Measurements from ENCODE around the gene PI4KB. TPM values are rescaled to one million over a fixed set of nuclear protein-coding genes. Genes with fewer than 3 reads are reported as not detected.

Gene PI4KB
- total RNA-seq, 1 experiment from 2014 or later, result 45.1 TPM

GRCh38 chr1:151313501-151313900 lies 13.7 kb downstream of the PI4KB start (continued):
- TF ChIP-seq ZBTB33 (IDR thresholded peaks at IDR 0.05; ENCODE audit: extremely low read depth, insufficient replicate concordance, low read length) (no peak), REST (IDR thresholded peaks at IDR 0.05; ENCODE audit: low read depth) (no peak), EZH2phosphoT487 (IDR thresholded peaks at IDR 0.05; ENCODE audit: borderline replicate concordance) (no peak), CBX3 (IDR thresholded peaks at IDR 0.05; ENCODE audit: low read depth) (no peak)

- H3K36me3 ChIP-seq (ENCODE audit: control insufficient read depth in 1 of 2, insufficient read depth in 2 of 2, low read length in 2 of 2), result peaks cover 0 to 8% of the 10 kb centered on the region in 2 experiments; a peak in 2 of 4 replicates
- TF ChIP-seq EGR1 (IDR thresholded peaks at IDR 0.05; ENCODE audit: low read depth), result no peak
- no peak for TF ChIP-seq REST (IDR thresholded peaks at IDR 0.05; ENCODE audit: low read depth)
- TF ChIP-seq ZNF274 (IDR thresholded peaks at IDR 0.05; ENCODE audit: low read depth, low read length), result no peak
- TF ChIP-seq CTCF (IDR thresholded peaks at IDR 0.05 in 2 of 3, conservative IDR thresholded peaks at IDR 0.05 in 1 of 3; ENCODE audit: borderline replicate concordance in 1 of 3, insufficient read depth in 1 of 3, low read depth in 2 of 3, low read length in 2 of 3), result no peak
- TF ChIP-seq ATF3 (IDR thresholded peaks at IDR 0.05), result no peak
- no peak for TF ChIP-seq EZH2 (IDR thresholded peaks at IDR 0.05)
These were observed 14.4 kb downstream of the PI4KB start for GRCh38 chr1:151312826-151313225.

More at GRCh38 chr1:151312826-151313225, 14.4 kb downstream of the PI4KB start:
- ChIA-PET POLR2A (interaction anchor here (1.2 to 3.0 kb wide), 4 partner anchors 8 to 28 kb away, joined by 4 to 18 read pairs (median 8); partner anchors contain the start of gene PI4KB), RAD21 (ENCODE audit: low non-redundant PET in 1 of 2, low total read pairs in 2 of 2, uncharacterized antibody in 2 of 2, unreplicated experiment in 2 of 2) (no interaction called here), CTCF (interaction anchor here (1.0 to 4.8 kb wide), 3 partner anchors 14 to 524 kb away, joined by 3 to 33 read pairs (median 7); partner anchors contain the start of gene PI4KB)
- no peaks in the 10 kb centered on the region for H4K20me1 ChIP-seq (ENCODE audit: insufficient read depth)
- no peak for DNase-seq (ENCODE audit: low read depth, low spot score)
- no peak for ATAC-seq
- no peak overlapping the region for H3K4me2 ChIP-seq (ENCODE audit: low read length)
- no peak overlapping the region for H2AFZ ChIP-seq (ENCODE audit: low read depth, low read length, poor library complexity, severe bottlenecking)
- no peak overlapping the region for H3K4me3 ChIP-seq (replicated peaks in 1 of 2; ENCODE audit: low read depth in 1 of 2, low read length in 2 of 2)
- no peaks in the 10 kb centered on the region for H3K9me3 ChIP-seq (ENCODE audit: control insufficient read depth in 1 of 2, insufficient read depth in 1 of 2, low read depth in 1 of 2, low read length in 2 of 2)
- no peak overlapping the region for H3K27ac ChIP-seq (ENCODE audit: low read depth, low read length)
- peaks cover 3% of the 10 kb centered on the region; the same call in 1 of the 2 replicates for H3K79me2 ChIP-seq (ENCODE audit: insufficient read depth, low read length)
- H3K9ac ChIP-seq (ENCODE audit: low read length), result no peak overlapping the region
- H3K27me3 ChIP-seq (ENCODE audit: insufficient read depth, low read length), result no peaks in the 10 kb centered on the region
- peaks cover 16 to 34% of the 10 kb centered on the region in 2 experiments for H3K4me1 ChIP-seq (ENCODE audit: control insufficient read depth in 1 of 2, insufficient read depth in 2 of 2, low read length in 2 of 2)
- intact Hi-C loops (cut with micrococcal nuclease), result no loop called here
- no peaks in the 10 kb centered on the region for H3K9me2 ChIP-seq (ENCODE audit: insufficient read depth)
- no TSS peak for BruUV-seq (replicated peaks)

All from HCT116 (cell line).